GM19035 (cell line): ENCODE measurements around the gene MTHFS.
"Not testable (repeated sequence)": the region's sequence is repeated elsewhere in the genome, so short reads cannot be mapped to it uniquely, and the experiment has no call there.

Source experiments
- ATAC-seq: cut with Tn5 transposase; IDR thresholded peaks from one replicate; pipeline ENCODE4 v1.9.1; 2021; ENCODE audit not compliant: unreplicated experiment

Gene MTHFS

GRCh38 chr15:79916502-79917132, 19.8 kb upstream of the MTHFS start:
- no peak for ATAC-seq

- ATAC-seq, result not testable (repeated sequence)
Observed at GRCh38 chr15:79915776-79916501, 19.1 kb upstream of the MTHFS start.

- no peak for ATAC-seq
Observed at GRCh38 chr15:79914728-79915127, 17.9 kb upstream of the MTHFS start.

GRCh38 chr15:79909556-79910335, 12.9 kb upstream of the MTHFS start:
- ATAC-seq, result not testable (repeated sequence)

- ATAC-seq, result no peak
Observed at GRCh38 chr15:79904271-79904670, 7.5 kb upstream of the MTHFS start.

GRCh38 chr15:79903626-79904025, 6.8 kb upstream of the MTHFS start:
- no peak for ATAC-seq

- no peak for ATAC-seq
Observed at GRCh38 chr15:79903144-79903543, 6.3 kb upstream of the MTHFS start.

- ATAC-seq, result no peak
Observed at GRCh38 chr15:79901958-79902357, 5.1 kb upstream of the MTHFS start.

- ATAC-seq, result not testable (repeated sequence)
Observed at GRCh38 chr15:79900818-79901378, 4.1 kb upstream of the MTHFS start.

- no peak for ATAC-seq
Observed at GRCh38 chr15:79900087-79900486, 3.3 kb upstream of the MTHFS start.

- not testable (repeated sequence) for ATAC-seq
Observed at GRCh38 chr15:79898786-79899185, 2.0 kb upstream of the MTHFS start.

- ATAC-seq, result no peak
Observed at GRCh38 chr15:79898369-79898768, 1.6 kb upstream of the MTHFS start.

GRCh38 chr15:79897701-79898113, 893 bp upstream of the MTHFS start:
- ATAC-seq, result no peak

- ATAC-seq, result no peak
Observed at GRCh38 chr15:79897380-79897678, 515 bp upstream of the MTHFS start.

GRCh38 chr15:79896131-79896633, 632 bp downstream of the MTHFS start:
- ATAC-seq, result peak; percentile 28

GRCh38 chr15:79887054-79887930, 9.5 kb downstream of the MTHFS start:
- ATAC-seq, result no peak

GRCh38 chr15:79886124-79886523, 10.7 kb downstream of the MTHFS start:
- ATAC-seq, result no peak

- ATAC-seq, result no peak
Observed at GRCh38 chr15:79884204-79884596, 12.6 kb downstream of the MTHFS start.

- ATAC-seq, result no peak
Observed at GRCh38 chr15:79883579-79884203, 13.1 kb downstream of the MTHFS start.

GRCh38 chr15:79881668-79882067, 15.1 kb downstream of the MTHFS start:
- ATAC-seq, result no peak
